Astrocyte of the cerebellum (primary cell): ENCODE measurements around the gene KCNIP3.

Source experiments
- DNase-seq: peaks from one replicate; pipeline ENCODE4 v3.0.0-alpha.2; 2011; ENCODE audit warnings: low read depth
- H3K4me3 ChIP-seq: 2 replicates; pipeline ENCODE4 v1.5.1; 2011; ENCODE audit warnings: mild to moderate bottlenecking, low read depth, low read length, moderate library complexity
- CTCF ChIP-seq: IDR thresholded peaks from 2 replicates; pipeline ENCODE4 v1.5.1; 2012; ENCODE audit warnings: low read length, low read depth, moderate library complexity, mild to moderate bottlenecking; ENCODE audit errors: missing control alignments
- in situ Hi-C: cut with HindIII; loops from 2 replicates; pipeline ENCODE4 v1.10.0; 2017; ENCODE audit warnings: low sequenced_read_pairs

KCNIP3 gene

GRCh38 chr2:95270541-95271081, 26.5 kb upstream of the KCNIP3 start:
- H3K4me3 ChIP-seq = no peak overlapping the region
- in situ Hi-C loops = no loop called here
- DNase-seq = no peak
- no peak for TF ChIP-seq CTCF

GRCh38 chr2:95271381-95271971, 25.7 kb upstream of the KCNIP3 start:
- in situ Hi-C loops = no loop called here
- DNase-seq = no peak
- no peak overlapping the region for H3K4me3 ChIP-seq
- no peak for TF ChIP-seq CTCF

GRCh38 chr2:95272299-95272751, 24.8 kb upstream of the KCNIP3 start:
- no peak for DNase-seq
- in situ Hi-C loops = no loop called here
- TF ChIP-seq CTCF = no peak
- H3K4me3 ChIP-seq = no peak overlapping the region

GRCh38 chr2:95272781-95273180, 24.4 kb upstream of the KCNIP3 start:
- H3K4me3 ChIP-seq = no peak overlapping the region
- TF ChIP-seq CTCF = no peak
- in situ Hi-C loops = no loop called here
- no peak for DNase-seq

GRCh38 chr2:95273566-95274290, 23.4 kb upstream of the KCNIP3 start:
- no peak for DNase-seq
- in situ Hi-C loops = no loop called here
- no peak for TF ChIP-seq CTCF

GRCh38 chr2:95274291-95275150, 22.6 kb upstream of the KCNIP3 start, which contains the start of gene PROM2:
Gene PROM2 (plus strand): TSS chr2:95274449. CDS start chr2:95274586, 137 bp downstream.
- in situ Hi-C loops = no loop called here
- TF ChIP-seq CTCF = no peak
- no peak within 1 kb of the TSS for H3K4me3 ChIP-seq
- no peak for DNase-seq

More at GRCh38 chr2:95273566-95274290, 23.4 kb upstream of the KCNIP3 start:
- H3K4me3 ChIP-seq = no peak overlapping the region
